ENCODE measurements around the gene SHC3. TPM values are rescaled to one million over a fixed set of nuclear protein-coding genes. Genes with fewer than 3 reads are reported as not detected.

The SHC3 gene
- total and polyA plus RNA-seq, 2 of the 4 experiments (the other 2 are of a cell fraction) = 4.5 to 13.3 TPM

DNA sequence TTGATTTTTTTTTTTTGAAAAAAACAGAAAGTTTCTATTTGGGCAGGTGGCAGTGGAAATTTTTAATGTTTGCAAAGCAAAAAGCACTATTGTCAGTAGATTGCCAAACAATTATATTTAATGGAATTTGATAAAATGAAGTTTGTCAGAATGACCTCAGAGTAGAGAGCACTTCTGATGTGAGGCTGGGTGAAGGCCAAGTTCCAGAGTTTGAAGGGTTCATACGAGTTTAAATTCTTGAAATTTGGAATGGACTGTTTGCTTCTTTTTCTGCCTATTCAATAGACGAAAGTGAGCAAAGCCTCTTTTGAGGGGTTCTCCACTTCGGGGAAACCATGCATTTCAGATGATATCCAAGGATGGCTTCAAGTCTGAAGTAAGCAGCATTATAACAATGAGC, 7.4 kb downstream of the SHC3 start:
- ChIA-PET POLR2A (ENCODE audit: unreplicated experiment) (no interaction called here), CTCF (interaction anchor here (0.6 to 0.9 kb wide), 2 partner anchors 11 to 108 kb away, joined by 3 read pairs; no protein-coding TSS in a partner anchor)
- no peaks in the 10 kb centered on the region; the same call in none of the 2 replicates for H3K36me3 ChIP-seq (ENCODE audit: control insufficient read depth, insufficient read depth, low read length)
- H3K18ac ChIP-seq (ENCODE audit: low read depth, low read length) = no peak overlapping the region
- no peak overlapping the region for H2AFZ ChIP-seq (replicated peaks; ENCODE audit: low read length, poor library complexity)
- DNase-seq (no peak), ATAC-seq (ENCODE audit: low read depth) (no peak)
- H2BK5ac ChIP-seq (ENCODE audit: low read depth, low read length, poor library complexity, severe bottlenecking) = no peak overlapping the region
- H4K91ac ChIP-seq (ENCODE audit: insufficient read depth, low read depth, low read length) = no peak overlapping the region
- peaks cover 15% of the 10 kb centered on the region for H4K20me1 ChIP-seq (ENCODE audit: insufficient read depth, low read length)
- H3K79me1 ChIP-seq (ENCODE audit: low read depth in 1 of 2, low read length in 2 of 2) = peaks cover 29 to 75% of the 10 kb centered on the region in 2 experiments
- H2AK5ac ChIP-seq (ENCODE audit: low read depth, low read length) = no peak overlapping the region
- 43% methylated on average over 1 of the region's 3 CpGs; no CpG with 5 or more reads in 1 of the 2 experiments for WGBS, 2 experiments (ENCODE audit: extremely low coverage in 2 of 2, insufficient read length in 1 of 2)
- no peak overlapping the region for H2AK9ac ChIP-seq (replicated peaks; ENCODE audit: low read depth, low read length, poor library complexity)
- no peak overlapping the region for H4K5ac ChIP-seq (ENCODE audit: low read depth, low read length)
- H3K4me1 ChIP-seq (ENCODE audit: control insufficient read depth, insufficient read depth, low read length) = no peaks in the 10 kb centered on the region
- H3K23ac ChIP-seq (ENCODE audit: low read depth, low read length) = no peak overlapping the region; the same call in 1 of the 2 replicates
- H3K9me3 ChIP-seq (ENCODE audit: control insufficient read depth, insufficient read depth, low read length) = no peaks in the 10 kb centered on the region
- intact Hi-C loops (cut with micrococcal nuclease) (loop anchor here (10.0 kb wide), 1 partner anchor 426 kb away; no protein-coding TSS in a partner anchor), in situ Hi-C loops (cut with MboI; ENCODE audit: low sequenced_read_pairs) (no loop called here), dilution Hi-C loops (cut with HindIII; ENCODE audit: low sequenced_read_pairs, unreplicated experiment) (no loop called here)
- H4K8ac ChIP-seq (ENCODE audit: low read depth in 2 of 2, low read length in 2 of 2) = no peak overlapping the region; a peak in 1 of 4 replicates
- H3K56ac ChIP-seq (ENCODE audit: extremely low read depth, insufficient read depth, low read length) = no peak overlapping the region
- no peak overlapping the region for H3K4me3 ChIP-seq (ENCODE audit: insufficient read depth, low read depth, low read length)
- no peak overlapping the region for H2BK120ac ChIP-seq (ENCODE audit: low read depth, low read length)
- H2BK15ac ChIP-seq (ENCODE audit: low read depth, low read length) = no peak overlapping the region
- peaks cover 19% of the 10 kb centered on the region for H3K9me1 ChIP-seq (ENCODE audit: insufficient read depth, low read length)
- no peak for TF ChIP-seq RFX5 (IDR thresholded peaks at IDR 0.05; ENCODE audit: low read depth, low read length)
- TF ChIP-seq RCOR1 (IDR thresholded peaks at IDR 0.05; ENCODE audit: insufficient replicate concordance, low read length) = no peak
- TF ChIP-seq NFE2L2 (IDR thresholded peaks at IDR 0.05; ENCODE audit: low read depth, low read length) = no peak
- no peak for TF ChIP-seq SMC3 (IDR thresholded peaks at IDR 0.05; ENCODE audit: low read depth, low read length)
- no peak for TF ChIP-seq BHLHE40 (IDR thresholded peaks at IDR 0.05; ENCODE audit: low read depth, low read length)
- no peak for TF ChIP-seq MAZ (IDR thresholded peaks at IDR 0.05; ENCODE audit: borderline replicate concordance, low read depth, low read length)
- no peak for TF ChIP-seq CHD1 (IDR thresholded peaks at IDR 0.05; ENCODE audit: low read depth, low read length)
- TF ChIP-seq, protein P1, sequence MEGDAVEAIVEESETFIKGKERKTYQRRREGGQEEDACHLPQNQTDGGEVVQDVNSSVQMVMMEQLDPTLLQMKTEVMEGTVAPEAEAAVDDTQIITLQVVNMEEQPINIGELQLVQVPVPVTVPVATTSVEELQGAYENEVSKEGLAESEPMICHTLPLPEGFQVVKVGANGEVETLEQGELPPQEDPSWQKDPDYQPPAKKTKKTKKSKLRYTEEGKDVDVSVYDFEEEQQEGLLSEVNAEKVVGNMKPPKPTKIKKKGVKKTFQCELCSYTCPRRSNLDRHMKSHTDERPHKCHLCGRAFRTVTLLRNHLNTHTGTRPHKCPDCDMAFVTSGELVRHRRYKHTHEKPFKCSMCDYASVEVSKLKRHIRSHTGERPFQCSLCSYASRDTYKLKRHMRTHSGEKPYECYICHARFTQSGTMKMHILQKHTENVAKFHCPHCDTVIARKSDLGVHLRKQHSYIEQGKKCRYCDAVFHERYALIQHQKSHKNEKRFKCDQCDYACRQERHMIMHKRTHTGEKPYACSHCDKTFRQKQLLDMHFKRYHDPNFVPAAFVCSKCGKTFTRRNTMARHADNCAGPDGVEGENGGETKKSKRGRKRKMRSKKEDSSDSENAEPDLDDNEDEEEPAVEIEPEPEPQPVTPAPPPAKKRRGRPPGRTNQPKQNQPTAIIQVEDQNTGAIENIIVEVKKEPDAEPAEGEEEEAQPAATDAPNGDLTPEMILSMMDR (conservative IDR thresholded peaks at IDR 0.05; ENCODE audit: low read depth, low read length) = no peak
- TF ChIP-seq, protein P2, sequence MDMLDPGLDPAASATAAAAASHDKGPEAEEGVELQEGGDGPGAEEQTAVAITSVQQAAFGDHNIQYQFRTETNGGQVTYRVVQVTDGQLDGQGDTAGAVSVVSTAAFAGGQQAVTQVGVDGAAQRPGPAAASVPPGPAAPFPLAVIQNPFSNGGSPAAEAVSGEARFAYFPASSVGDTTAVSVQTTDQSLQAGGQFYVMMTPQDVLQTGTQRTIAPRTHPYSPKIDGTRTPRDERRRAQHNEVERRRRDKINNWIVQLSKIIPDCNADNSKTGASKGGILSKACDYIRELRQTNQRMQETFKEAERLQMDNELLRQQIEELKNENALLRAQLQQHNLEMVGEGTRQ (IDR thresholded peaks at IDR 0.05; ENCODE audit: low read depth, low read length) = no peak
- TF ChIP-seq MXI1 (IDR thresholded peaks at IDR 0.05; ENCODE audit: borderline replicate concordance, low read depth, low read length) = no peak
- TF ChIP-seq CEBPB (IDR thresholded peaks at IDR 0.05; ENCODE audit: low read depth, low read length) = no peak
- no peak for TF ChIP-seq MAFK (IDR thresholded peaks at IDR 0.05; ENCODE audit: low read depth, low read length)
- TF ChIP-seq POLR2A (IDR thresholded peaks at IDR 0.05; ENCODE audit: low read depth, low read length) = no peak
- no peak overlapping the region for H3K4me2 ChIP-seq (ENCODE audit: low read depth, low read length)
- H3K27ac ChIP-seq (ENCODE audit: insufficient read depth, low read length) = no peak overlapping the region
- no peak overlapping the region for H2BK20ac ChIP-seq (ENCODE audit: low read depth, low read length)
- H3K27me3 ChIP-seq (ENCODE audit: control insufficient read depth, insufficient read depth, low read length) = no peaks in the 10 kb centered on the region
- H3K14ac ChIP-seq (replicated peaks; ENCODE audit: low read depth, low read length) = no peak overlapping the region
- H3K9ac ChIP-seq (ENCODE audit: low read depth, low read length) = no peak overlapping the region
- BruUV-seq (replicated peaks) = no TSS peak
- H3K4ac ChIP-seq (ENCODE audit: low read depth, low read length) = no peak overlapping the region
